Liver (tissue), 3 donors: ENCODE measurements around the gene POMC.

Source experiments
- CTCF ChIP-seq: fragments of 150-350 bp; IDR thresholded peaks from 2 replicates; pipeline ENCODE4 v1.5.1; 2017; ENCODE audit warnings: improper control_type of control experiment, low read depth, low read length; ENCODE audit not compliant: missing input control
- FOXA1 ChIP-seq: IDR thresholded peaks from 2 replicates; pipeline ENCODE4 v1.6.1; 2016; ENCODE audit warnings: antibody characterized with exemption
- GABPA ChIP-seq, 2 donors: IDR thresholded peaks in 1 of 2; conservative IDR thresholded peaks in 1 of 2; 2 replicates each; pipeline ENCODE4 v1.6.1; 2016; ENCODE audit warnings: antibody characterized with exemption in 2 of 2, mild to moderate bottlenecking in 1 of 2, moderate library complexity in 1 of 2
- JUND ChIP-seq, 2 donors: IDR thresholded peaks; 2 replicates each; pipeline ENCODE4 v1.6.1; 2016; ENCODE audit warnings: antibody characterized with exemption in 2 of 2
- NR2F2 ChIP-seq: IDR thresholded peaks from 2 replicates; pipeline ENCODE4 v1.6.1; 2016; ENCODE audit warnings: antibody characterized with exemption
- RAD21 ChIP-seq, 2 donors: IDR thresholded peaks; 2 replicates each; pipeline ENCODE4 v1.6.1; 2016; ENCODE audit warnings: antibody characterized with exemption in 2 of 2, mild to moderate bottlenecking in 2 of 2
- TAF1 ChIP-seq: conservative IDR thresholded peaks from 2 replicates; pipeline ENCODE4 v1.6.1; 2016; ENCODE audit warnings: antibody characterized with exemption, mild to moderate bottlenecking
- YY1 ChIP-seq: IDR thresholded peaks from 2 replicates; pipeline ENCODE4 v1.6.1; 2016; ENCODE audit warnings: antibody characterized with exemption, mild to moderate bottlenecking
- TF ChIP-seq, protein P1 (sequence below): IDR thresholded peaks from 2 replicates; pipeline ENCODE4 v1.6.1; 2016; ENCODE audit warnings: antibody characterized with exemption, mild to moderate bottlenecking
- TF ChIP-seq, protein P2 (sequence below): IDR thresholded peaks from 2 replicates; pipeline ENCODE4 v1.6.1; 2016; ENCODE audit warnings: antibody characterized with exemption
- donor health status: healthy.
- donor health status: healthy.

GRCh38 chr2:25194576-25195122 is 26.3 kb upstream of the POMC start:
- TF ChIP-seq JUND (IDR thresholded peaks at IDR 0.05) (no peak), CTCF (no peak), TAF1 (no peak), FOXA1 (no peak), YY1 (no peak), GABPA (IDR thresholded peaks at IDR 0.05 in 1 of 2, conservative IDR thresholded peaks at IDR 0.05 in 1 of 2) (no peak), NR2F2 (no peak), RAD21 (IDR thresholded peaks at IDR 0.05) (no peak)
- TF ChIP-seq, protein P1, sequence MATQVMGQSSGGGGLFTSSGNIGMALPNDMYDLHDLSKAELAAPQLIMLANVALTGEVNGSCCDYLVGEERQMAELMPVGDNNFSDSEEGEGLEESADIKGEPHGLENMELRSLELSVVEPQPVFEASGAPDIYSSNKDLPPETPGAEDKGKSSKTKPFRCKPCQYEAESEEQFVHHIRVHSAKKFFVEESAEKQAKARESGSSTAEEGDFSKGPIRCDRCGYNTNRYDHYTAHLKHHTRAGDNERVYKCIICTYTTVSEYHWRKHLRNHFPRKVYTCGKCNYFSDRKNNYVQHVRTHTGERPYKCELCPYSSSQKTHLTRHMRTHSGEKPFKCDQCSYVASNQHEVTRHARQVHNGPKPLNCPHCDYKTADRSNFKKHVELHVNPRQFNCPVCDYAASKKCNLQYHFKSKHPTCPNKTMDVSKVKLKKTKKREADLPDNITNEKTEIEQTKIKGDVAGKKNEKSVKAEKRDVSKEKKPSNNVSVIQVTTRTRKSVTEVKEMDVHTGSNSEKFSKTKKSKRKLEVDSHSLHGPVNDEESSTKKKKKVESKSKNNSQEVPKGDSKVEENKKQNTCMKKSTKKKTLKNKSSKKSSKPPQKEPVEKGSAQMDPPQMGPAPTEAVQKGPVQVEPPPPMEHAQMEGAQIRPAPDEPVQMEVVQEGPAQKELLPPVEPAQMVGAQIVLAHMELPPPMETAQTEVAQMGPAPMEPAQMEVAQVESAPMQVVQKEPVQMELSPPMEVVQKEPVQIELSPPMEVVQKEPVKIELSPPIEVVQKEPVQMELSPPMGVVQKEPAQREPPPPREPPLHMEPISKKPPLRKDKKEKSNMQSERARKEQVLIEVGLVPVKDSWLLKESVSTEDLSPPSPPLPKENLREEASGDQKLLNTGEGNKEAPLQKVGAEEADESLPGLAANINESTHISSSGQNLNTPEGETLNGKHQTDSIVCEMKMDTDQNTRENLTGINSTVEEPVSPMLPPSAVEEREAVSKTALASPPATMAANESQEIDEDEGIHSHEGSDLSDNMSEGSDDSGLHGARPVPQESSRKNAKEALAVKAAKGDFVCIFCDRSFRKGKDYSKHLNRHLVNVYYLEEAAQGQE = no peak
- TF ChIP-seq, protein P2, sequence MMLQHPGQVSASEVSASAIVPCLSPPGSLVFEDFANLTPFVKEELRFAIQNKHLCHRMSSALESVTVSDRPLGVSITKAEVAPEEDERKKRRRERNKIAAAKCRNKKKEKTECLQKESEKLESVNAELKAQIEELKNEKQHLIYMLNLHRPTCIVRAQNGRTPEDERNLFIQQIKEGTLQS = no peak
